ENCODE results near the gene NRIP1.

GRCh38 chr21:14981246-14981645 lies 83.6 kb downstream of the NRIP1 start:
- TF ChIP-seq CTCF (IDR thresholded peaks at IDR 0.05), result no peak
- TF ChIP-seq POLR2A (IDR thresholded peaks at IDR 0.05), result no peak
- no peak for TF ChIP-seq POLR2AphosphoS5 (IDR thresholded peaks at IDR 0.05)
